A549 (cell line): Measurements from ENCODE around the gene SLC26A2. TPM values are rescaled to one million over a fixed set of nuclear protein-coding genes. Genes with fewer than 3 reads are reported as not detected.

ENCODE experiments used
- ATAC-seq, 2 experiments: fragments of 200-7000 bp in 1 of 2; fragments of >200 bp in 1 of 2; cut with Nextera tagmentation in 1 of 2; cut with Tn5 transposase in 1 of 2; 3 replicates each; pipeline versions ENCODE4 v1.8.0 to v1.9.1; 2018 to 2020; ENCODE audit warnings: mild to moderate bottlenecking in 1 of 2, moderate library complexity in 1 of 2
- CTCF ChIA-PET: fragments of 300-600 bp; sonication (Branson Sonifier 250); formaldehyde crosslinking; extraction: SDS; loops from one replicate; lab custom pipeline; 2021; ENCODE audit warnings: antibody characterized with exemption, inconsistent platforms; lab: Yijun Ruan, JAX
- POLR2A ChIA-PET: fragments of 350-600 bp; formaldehyde crosslinking; extraction: SDS; loops from one replicate; lab custom pipeline; 2021; ENCODE audit warnings: antibody characterized with exemption, inconsistent platforms; lab: Yijun Ruan, JAX
- DNase-seq, 2 experiments: peaks; one replicate each; pipeline versions ENCODE4 v3.0.0 to v3.0.0-alpha.2; 2011 to 2016; ENCODE audit warnings: low read depth in 1 of 2, low spot score in 1 of 2
- FAIRE-seq: peaks from 2 replicates; lab custom pipeline; 2011; peaks lifted over from hg19 to GRCh38; lab: Jason Lieb, UNC
- H3K27ac ChIP-seq, 2 experiments: fragments of >200 bp; sonication (Bioruptor Twin); formaldehyde crosslinking; 3 replicates each; pipeline ENCODE4 v1.5.1; 2016 to 2017
- H3K4me1 ChIP-seq: fragments of >200 bp; sonication (Bioruptor Twin); formaldehyde crosslinking; 3 replicates; pipeline ENCODE4 v1.6.1; 2016
- H3K4me2 ChIP-seq: fragments of >200 bp; sonication (Bioruptor Twin); formaldehyde crosslinking; 3 replicates; pipeline ENCODE4 v1.6.1; 2016
- H3K4me3 ChIP-seq: fragments of >200 bp; sonication (Bioruptor Twin); formaldehyde crosslinking; 3 replicates; pipeline ENCODE4 v1.5.1; 2016
- H3K9me3 ChIP-seq: fragments of >200 bp; sonication (Bioruptor Twin); formaldehyde crosslinking; 3 replicates; pipeline ENCODE4 v1.6.1; 2016
- CBX8 ChIP-seq: fragments of 200-600 bp; sonication (generic); IDR thresholded peaks from 2 replicates; pipeline ENCODE4 v1.6.1; 2016
- CEBPB ChIP-seq, 2 experiments: fragments of >200 bp in 1 of 2; sonication (Bioruptor Twin) in 1 of 2; formaldehyde crosslinking in 1 of 2; IDR thresholded peaks; 2 replicates each; pipeline ENCODE4 v1.6.1; 2012 to 2016
- FOSB ChIP-seq: fragments of 250-450 bp; sonication (Bioruptor Pico); IDR thresholded peaks from 2 replicates; pipeline ENCODE4 v1.5.0; 2020; ENCODE audit warnings: mild to moderate bottlenecking, moderate library complexity
- FOSL2 ChIP-seq, 2 experiments: fragments of 450-650 bp in 1 of 2; fragments of >200 bp in 1 of 2; sonication (Bioruptor Twin) in 1 of 2; formaldehyde crosslinking; IDR thresholded peaks; 2 replicates each; pipeline versions ENCODE4 v1.5.0 to v1.6.1; 2016 to 2020; ENCODE audit warnings: mild to moderate bottlenecking in 1 of 2, moderate library complexity in 1 of 2
- HOXB5 ChIP-seq: fragments of 250-450 bp; sonication (Bioruptor Pico); IDR thresholded peaks from 2 replicates; pipeline ENCODE4 v1.5.0; 2020; ENCODE audit warnings: mild to moderate bottlenecking, moderate library complexity
- MAFK ChIP-seq: fragments of 450-650 bp; IDR thresholded peaks from 2 replicates; pipeline ENCODE4 v1.6.1; 2014; ENCODE audit not compliant: partially characterized antibody
- MAZ ChIP-seq: fragments of 150-350 bp; IDR thresholded peaks from 2 replicates; pipeline ENCODE4 v1.6.1; 2014; ENCODE audit warnings: antibody characterized with exemption, low read depth, low read length, borderline replicate concordance
- MYC ChIP-seq: IDR thresholded peaks from 2 replicates; pipeline ENCODE4 v1.6.1; 2012; ENCODE audit warnings: mild to moderate bottlenecking, inconsistent platforms, low read length, improper control_type of control experiment, borderline replicate concordance
- NPAS2 ChIP-seq: fragments of 250-450 bp; sonication (Bioruptor Pico); IDR thresholded peaks from 2 replicates; pipeline ENCODE4 v1.8.0; 2022; ENCODE audit warnings: mild to moderate bottlenecking, moderate library complexity, borderline replicate concordance
- NR3C1 ChIP-seq: fragments of >200 bp; sonication (Bioruptor Twin); formaldehyde crosslinking; IDR thresholded peaks from 3 replicates; pipeline ENCODE4 v1.6.1; 2017
- PHF8 ChIP-seq: fragments of 200-600 bp; sonication (generic); IDR thresholded peaks from 2 replicates; pipeline ENCODE4 v1.6.1; 2016; ENCODE audit warnings: low read depth, mild to moderate bottlenecking, antibody characterized with exemption, moderate library complexity, borderline replicate concordance
- POLR2A ChIP-seq: IDR thresholded peaks from 2 replicates; pipeline ENCODE4 v1.6.1; 2012; ENCODE audit warnings: mild to moderate bottlenecking, low read length
- RARB ChIP-seq: fragments of 250-450 bp; sonication (Bioruptor Pico); IDR thresholded peaks from 2 replicates; pipeline ENCODE4 v1.8.0; 2021; ENCODE audit warnings: mild to moderate bottlenecking, moderate library complexity
- RFX5 ChIP-seq: fragments of 450-650 bp; IDR thresholded peaks from 2 replicates; pipeline ENCODE4 v1.7.1; 2014; ENCODE audit warnings: antibody characterized with exemption, mild to moderate bottlenecking, moderate library complexity
- TFCP2L1 ChIP-seq: fragments of 250-450 bp; sonication (Bioruptor Pico); IDR thresholded peaks from 2 replicates; pipeline ENCODE4 v1.5.0; 2021; ENCODE audit warnings: mild to moderate bottlenecking
- ZC3H11A ChIP-seq: fragments of 450-650 bp; IDR thresholded peaks from 2 replicates; pipeline ENCODE4 v1.6.1; 2014; ENCODE audit warnings: antibody characterized with exemption, mild to moderate bottlenecking
- ZFP36 ChIP-seq: fragments of 450-650 bp; IDR thresholded peaks from 2 replicates; pipeline ENCODE4 v1.6.1; 2014; ENCODE audit warnings: borderline replicate concordance; ENCODE audit not compliant: partially characterized antibody
- ZNF302 ChIP-seq: fragments of 250-450 bp; sonication (Bioruptor Pico); IDR thresholded peaks from 2 replicates; pipeline ENCODE4 v1.9.0; 2021; ENCODE audit warnings: inconsistent platforms, mild to moderate bottlenecking, moderate library complexity
- ZSCAN20 ChIP-seq: fragments of 250-450 bp; sonication (Bioruptor Pico); IDR thresholded peaks from 2 replicates; pipeline ENCODE4 v1.8.0; 2022; ENCODE audit warnings: mild to moderate bottlenecking, moderate library complexity
- WGBS: methylation state at CpG from one replicate; pipeline ENCODE4 v1.1.6; 2017; ENCODE audit errors: missing lambda C conversion rate; 5-methylcytosine and 5-hydroxymethylcytosine counted together
- polyA plus RNA-seq, 4 experiments: library from polyadenylated mRNA; depleted of rRNA in 3 of 4; stranded (reverse); fragments of >200 nt; fragmentation: RNase III in 1 of 4; extraction: RNeasy Plus Mini Kit Qiagen cat#74134 plus additional on column Dnase treatment in 1 of 4; gene quantifications; 2 replicates in 3 of 4; 3 replicates in 1 of 4; pipeline ENCODE4 v1.2.3, GENCODE V29; 2011 to 2017
- TF ChIP-seq, protein P1 (sequence below): fragments of 450-650 bp; IDR thresholded peaks from 2 replicates; pipeline ENCODE4 v1.6.1; 2014; ENCODE audit warnings: antibody characterized with exemption
- TF ChIP-seq, protein P2 (sequence below): fragments of 250-450 bp; sonication (Bioruptor Pico); IDR thresholded peaks from 2 replicates; pipeline ENCODE4 v1.5.0; 2020; ENCODE audit warnings: low read depth, mild to moderate bottlenecking, moderate library complexity
- TF ChIP-seq, protein P3 (sequence below): fragments of 200-600 bp; sonication (generic); IDR thresholded peaks from 2 replicates; pipeline ENCODE4 v1.6.1; 2016; ENCODE audit warnings: antibody characterized with exemption, mild to moderate bottlenecking, moderate library complexity
- TF ChIP-seq, protein P4 (sequence below): IDR thresholded peaks from 2 replicates; pipeline ENCODE4 v1.6.1; 2012

SLC26A2 gene
- polyA plus RNA-seq, 2 of the 4 experiments (the other 2 are of a cell fraction), result 31.9 to 32.2 TPM

DNA sequence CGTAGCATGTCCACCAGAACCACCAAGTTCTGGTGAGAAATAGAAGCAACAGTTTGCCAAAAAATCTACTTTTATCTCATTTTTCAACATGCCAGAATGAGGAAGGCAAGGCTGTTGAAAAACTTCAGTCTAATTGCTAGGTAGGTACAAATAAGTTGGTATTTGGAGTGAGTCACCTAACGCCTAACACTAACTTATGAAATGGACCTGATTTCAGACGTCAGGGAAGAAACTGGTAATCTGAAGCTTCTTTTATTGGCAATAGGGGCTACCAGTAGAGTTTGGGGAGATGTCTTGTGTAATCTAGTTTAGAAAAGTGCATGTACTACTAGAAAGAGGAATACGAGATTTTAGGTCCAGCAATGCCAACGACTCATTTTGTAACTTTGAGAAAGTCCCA, 11.6 kb upstream of the SLC26A2 start:
- TF ChIP-seq RARB (CRISPR knock-in tag) (no peak), FOSL2 (IDR thresholded peaks at IDR 0.05) (no peak), FOSL2 (CRISPR knock-in tag; IDR thresholded peaks at IDR 0.05) (0 out of 2 replicates have a peak, but pooled peaks have one; percentile 9), CBX8 (no peak), ZC3H11A (no peak)
- TF ChIP-seq, protein P1, sequence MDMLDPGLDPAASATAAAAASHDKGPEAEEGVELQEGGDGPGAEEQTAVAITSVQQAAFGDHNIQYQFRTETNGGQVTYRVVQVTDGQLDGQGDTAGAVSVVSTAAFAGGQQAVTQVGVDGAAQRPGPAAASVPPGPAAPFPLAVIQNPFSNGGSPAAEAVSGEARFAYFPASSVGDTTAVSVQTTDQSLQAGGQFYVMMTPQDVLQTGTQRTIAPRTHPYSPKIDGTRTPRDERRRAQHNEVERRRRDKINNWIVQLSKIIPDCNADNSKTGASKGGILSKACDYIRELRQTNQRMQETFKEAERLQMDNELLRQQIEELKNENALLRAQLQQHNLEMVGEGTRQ, result no peak
- TF ChIP-seq, all 56 proteins: peak for 1
- Histone ChIP-seq H3K4me1 (peaks cover 3% of the 10 kb centered on the region; the same call in 2 of the 3 replicates), H3K4me2 (no peak overlapping the region), H3K4me3 (no peak overlapping the region), H3K27ac (0 out of 6 replicates have a peak overlapping the region, but pooled peaks of 1 of the 2 experiments have one; percentile 23), H3K9me3 (no peaks in the 10 kb centered on the region)
- FAIRE-seq (no peak), ATAC-seq (no peak), DNase-seq (no peak)
- WGBS, result 79% methylated on average over 5 of the region's 5 CpGs
- ChIA-PET POLR2A (interaction anchor here (1.1 kb wide), 1 partner anchor 11 kb away, joined by 3 read pairs; no protein-coding TSS in a partner anchor), CTCF (interaction anchor here (1.0 to 2.6 kb wide), 3 partner anchors 8 to 96 kb away, joined by 3 to 17 read pairs (median 11); no protein-coding TSS in a partner anchor)

DNA sequence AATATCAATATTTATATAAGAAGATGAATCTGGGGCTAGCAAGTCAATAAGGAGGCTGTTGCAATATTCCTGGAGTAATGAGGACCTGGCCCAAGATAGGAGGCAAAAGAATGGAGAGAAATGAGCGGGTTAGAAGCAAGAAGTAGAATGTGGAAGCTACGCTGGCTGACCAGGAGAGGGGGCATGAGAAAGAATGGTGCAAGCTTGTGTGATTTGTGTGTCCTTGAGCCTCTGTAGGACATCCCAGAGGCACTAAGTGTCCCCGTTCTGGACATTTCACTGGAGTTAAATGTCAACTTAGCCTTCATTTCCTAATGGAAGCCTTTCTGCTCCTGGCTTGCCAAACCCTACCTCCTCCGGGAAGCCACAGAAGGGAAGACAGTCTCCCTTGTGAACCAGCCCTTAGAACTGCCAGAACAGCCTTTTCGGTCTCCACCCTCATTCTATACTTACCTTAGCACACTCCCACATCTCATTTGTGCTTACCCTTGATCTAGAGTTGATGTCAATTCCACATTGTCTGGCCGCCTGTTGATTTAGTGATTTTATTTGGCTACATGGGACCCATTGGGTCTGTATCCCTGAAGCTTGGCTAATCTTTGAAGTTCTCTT, 9.3 kb upstream of the SLC26A2 start:
- Histone ChIP-seq H3K9me3 (no peaks in the 10 kb centered on the region), H3K27ac (peak overlapping the region; percentile 25 to 49; a peak in 3 of 6 replicates), H3K4me1 (no peaks in the 10 kb centered on the region; the same call in 1 of the 3 replicates), H3K4me2 (no peak overlapping the region), H3K4me3 (no peak overlapping the region)
- TF ChIP-seq MYC (no peak), RFX5 (no peak), HOXB5 (CRISPR knock-in tag) (no peak), ZNF302 (CRISPR knock-in tag) (no peak), CEBPB (IDR thresholded peaks at IDR 0.05) (no peak), POLR2A (no peak)
- TF ChIP-seq, protein P2, sequence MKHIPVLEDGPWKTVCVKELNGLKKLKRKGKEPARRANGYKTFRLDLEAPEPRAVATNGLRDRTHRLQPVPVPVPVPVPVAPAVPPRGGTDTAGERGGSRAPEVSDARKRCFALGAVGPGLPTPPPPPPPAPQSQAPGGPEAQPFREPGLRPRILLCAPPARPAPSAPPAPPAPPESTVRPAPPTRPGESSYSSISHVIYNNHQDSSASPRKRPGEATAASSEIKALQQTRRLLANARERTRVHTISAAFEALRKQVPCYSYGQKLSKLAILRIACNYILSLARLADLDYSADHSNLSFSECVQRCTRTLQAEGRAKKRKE (CRISPR knock-in tag), result no peak
- ChIA-PET POLR2A (no interaction called here), CTCF (interaction anchor here (1.0 to 3.3 kb wide), 8 partner anchors 11 to 117 kb away, joined by 3 to 15 read pairs (median 4); no protein-coding TSS in a partner anchor)
- ATAC-seq (peak in 1 of 2 experiments; percentile 75; a peak in 3 of 6 replicates), FAIRE-seq (peak; percentile 56), DNase-seq (peak in 1 of 2 experiments; percentile 22)
- 80% methylated on average over 6 of the region's 6 CpGs for WGBS

DNA sequence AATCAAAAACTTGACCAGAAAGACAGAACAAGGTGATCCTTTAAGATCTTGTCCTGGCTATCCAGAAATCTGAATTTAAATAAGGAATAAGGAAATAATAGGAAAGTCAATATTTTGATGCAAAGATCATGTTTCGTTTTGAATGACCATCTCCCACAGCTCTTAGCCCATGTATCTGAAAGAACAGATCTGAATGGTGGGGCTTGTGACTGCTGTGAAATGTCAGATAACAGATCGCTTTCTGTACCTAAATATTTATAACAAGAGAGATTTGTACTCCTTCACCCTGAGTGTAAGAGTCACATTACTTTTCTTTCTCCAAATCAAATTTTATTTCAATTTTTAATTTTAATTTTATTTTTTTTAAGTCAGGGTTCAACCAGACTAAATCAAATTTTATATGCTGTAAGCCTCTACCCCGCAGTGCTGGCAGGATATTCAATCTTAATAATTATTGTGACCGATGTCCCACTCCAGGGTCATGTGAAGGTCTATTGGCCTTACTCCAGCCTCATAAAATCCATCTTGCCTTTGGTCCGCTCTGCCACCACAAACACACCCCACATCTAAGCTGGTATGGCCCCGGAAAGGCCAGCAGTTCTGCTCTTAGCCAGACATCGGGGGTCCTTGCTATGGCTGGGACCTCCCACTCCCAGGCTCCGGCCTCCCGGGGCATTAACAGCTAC, 7.0 kb upstream of the SLC26A2 start:
- ATAC-seq, result no peak
- no peak overlapping the region for H3K4me3 ChIP-seq
- no peak for DNase-seq
- H3K27ac ChIP-seq, result peak overlapping the region; percentile 1 to 61; a peak in 4 of 6 replicates
- TF ChIP-seq MAZ (no peak), MAFK (no peak), NPAS2 (CRISPR knock-in tag) (no peak), NR3C1 (no peak), FOSB (CRISPR knock-in tag) (no peak), ZSCAN20 (CRISPR knock-in tag) (no peak), ZFP36 (no peak), TFCP2L1 (CRISPR knock-in tag) (no peak), PHF8 (no peak), CEBPB (IDR thresholded peaks at IDR 0.05) (no peak)
- TF ChIP-seq, protein P3, sequence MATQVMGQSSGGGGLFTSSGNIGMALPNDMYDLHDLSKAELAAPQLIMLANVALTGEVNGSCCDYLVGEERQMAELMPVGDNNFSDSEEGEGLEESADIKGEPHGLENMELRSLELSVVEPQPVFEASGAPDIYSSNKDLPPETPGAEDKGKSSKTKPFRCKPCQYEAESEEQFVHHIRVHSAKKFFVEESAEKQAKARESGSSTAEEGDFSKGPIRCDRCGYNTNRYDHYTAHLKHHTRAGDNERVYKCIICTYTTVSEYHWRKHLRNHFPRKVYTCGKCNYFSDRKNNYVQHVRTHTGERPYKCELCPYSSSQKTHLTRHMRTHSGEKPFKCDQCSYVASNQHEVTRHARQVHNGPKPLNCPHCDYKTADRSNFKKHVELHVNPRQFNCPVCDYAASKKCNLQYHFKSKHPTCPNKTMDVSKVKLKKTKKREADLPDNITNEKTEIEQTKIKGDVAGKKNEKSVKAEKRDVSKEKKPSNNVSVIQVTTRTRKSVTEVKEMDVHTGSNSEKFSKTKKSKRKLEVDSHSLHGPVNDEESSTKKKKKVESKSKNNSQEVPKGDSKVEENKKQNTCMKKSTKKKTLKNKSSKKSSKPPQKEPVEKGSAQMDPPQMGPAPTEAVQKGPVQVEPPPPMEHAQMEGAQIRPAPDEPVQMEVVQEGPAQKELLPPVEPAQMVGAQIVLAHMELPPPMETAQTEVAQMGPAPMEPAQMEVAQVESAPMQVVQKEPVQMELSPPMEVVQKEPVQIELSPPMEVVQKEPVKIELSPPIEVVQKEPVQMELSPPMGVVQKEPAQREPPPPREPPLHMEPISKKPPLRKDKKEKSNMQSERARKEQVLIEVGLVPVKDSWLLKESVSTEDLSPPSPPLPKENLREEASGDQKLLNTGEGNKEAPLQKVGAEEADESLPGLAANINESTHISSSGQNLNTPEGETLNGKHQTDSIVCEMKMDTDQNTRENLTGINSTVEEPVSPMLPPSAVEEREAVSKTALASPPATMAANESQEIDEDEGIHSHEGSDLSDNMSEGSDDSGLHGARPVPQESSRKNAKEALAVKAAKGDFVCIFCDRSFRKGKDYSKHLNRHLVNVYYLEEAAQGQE, result no peak
- TF ChIP-seq, protein P4, sequence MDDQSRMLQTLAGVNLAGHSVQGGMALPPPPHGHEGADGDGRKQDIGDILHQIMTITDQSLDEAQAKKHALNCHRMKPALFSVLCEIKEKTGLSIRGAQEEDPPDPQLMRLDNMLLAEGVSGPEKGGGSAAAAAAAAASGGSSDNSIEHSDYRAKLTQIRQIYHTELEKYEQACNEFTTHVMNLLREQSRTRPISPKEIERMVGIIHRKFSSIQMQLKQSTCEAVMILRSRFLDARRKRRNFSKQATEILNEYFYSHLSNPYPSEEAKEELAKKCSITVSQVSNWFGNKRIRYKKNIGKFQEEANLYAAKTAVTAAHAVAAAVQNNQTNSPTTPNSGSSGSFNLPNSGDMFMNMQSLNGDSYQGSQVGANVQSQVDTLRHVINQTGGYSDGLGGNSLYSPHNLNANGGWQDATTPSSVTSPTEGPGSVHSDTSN, result no peak
- WGBS, result 76% methylated on average over 6 of the region's 9 CpGs
- CTCF ChIA-PET, result interaction anchor here (0.7 to 13.7 kb wide), 3 partner anchors 9 to 101 kb away, joined by 3 to 386 read pairs (median 4); no protein-coding TSS in a partner anchor
- POLR2A ChIA-PET, result no interaction called here
- H3K9me3 ChIP-seq, result no peaks in the 10 kb centered on the region
- H3K4me1 ChIP-seq, result peaks cover 20% of the 10 kb centered on the region
- H3K4me2 ChIP-seq, result no peak overlapping the region
- FAIRE-seq, result peak; percentile 86
